22Rv1 (cell line): Measurements from ENCODE around the gene PTDSS2.

Source experiments
- ZFX ChIP-seq: fragments of 450-650 bp; IDR thresholded peaks from 2 replicates; pipeline ENCODE4 v1.6.1; 2017; ENCODE audit warnings: antibody characterized with exemption, borderline replicate concordance
- TF ChIP-seq, protein P1 (sequence below): fragments of 450-650 bp; IDR thresholded peaks from 2 replicates; pipeline ENCODE4 v1.5.1; 2017; ENCODE audit warnings: mild to moderate bottlenecking

DNA sequence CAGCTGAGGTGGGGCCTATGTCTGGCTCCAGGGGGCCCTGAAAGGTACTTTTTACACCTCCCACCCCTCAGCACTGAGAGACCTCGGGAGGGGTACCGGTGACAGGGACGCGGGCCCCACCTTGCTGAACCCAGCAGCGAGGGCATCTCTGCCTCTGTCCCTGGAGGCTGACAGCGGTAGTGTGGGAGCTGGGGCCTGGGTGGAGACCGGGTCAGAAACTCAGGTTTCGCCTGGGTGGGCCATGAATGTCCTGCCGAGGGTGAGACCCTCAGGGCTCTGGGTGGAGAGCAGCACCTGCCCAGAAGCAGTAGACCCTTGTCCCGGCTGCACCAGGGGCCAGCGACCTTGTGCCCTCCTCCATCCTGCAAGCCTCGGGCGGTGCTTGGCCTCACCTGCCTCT is 22.2 kb downstream of the PTDSS2 start:
- no peak for TF ChIP-seq ZFX
- TF ChIP-seq, protein P1, sequence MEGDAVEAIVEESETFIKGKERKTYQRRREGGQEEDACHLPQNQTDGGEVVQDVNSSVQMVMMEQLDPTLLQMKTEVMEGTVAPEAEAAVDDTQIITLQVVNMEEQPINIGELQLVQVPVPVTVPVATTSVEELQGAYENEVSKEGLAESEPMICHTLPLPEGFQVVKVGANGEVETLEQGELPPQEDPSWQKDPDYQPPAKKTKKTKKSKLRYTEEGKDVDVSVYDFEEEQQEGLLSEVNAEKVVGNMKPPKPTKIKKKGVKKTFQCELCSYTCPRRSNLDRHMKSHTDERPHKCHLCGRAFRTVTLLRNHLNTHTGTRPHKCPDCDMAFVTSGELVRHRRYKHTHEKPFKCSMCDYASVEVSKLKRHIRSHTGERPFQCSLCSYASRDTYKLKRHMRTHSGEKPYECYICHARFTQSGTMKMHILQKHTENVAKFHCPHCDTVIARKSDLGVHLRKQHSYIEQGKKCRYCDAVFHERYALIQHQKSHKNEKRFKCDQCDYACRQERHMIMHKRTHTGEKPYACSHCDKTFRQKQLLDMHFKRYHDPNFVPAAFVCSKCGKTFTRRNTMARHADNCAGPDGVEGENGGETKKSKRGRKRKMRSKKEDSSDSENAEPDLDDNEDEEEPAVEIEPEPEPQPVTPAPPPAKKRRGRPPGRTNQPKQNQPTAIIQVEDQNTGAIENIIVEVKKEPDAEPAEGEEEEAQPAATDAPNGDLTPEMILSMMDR, result no peak
